ENCODE measurements around the gene SSH3.

DNA sequence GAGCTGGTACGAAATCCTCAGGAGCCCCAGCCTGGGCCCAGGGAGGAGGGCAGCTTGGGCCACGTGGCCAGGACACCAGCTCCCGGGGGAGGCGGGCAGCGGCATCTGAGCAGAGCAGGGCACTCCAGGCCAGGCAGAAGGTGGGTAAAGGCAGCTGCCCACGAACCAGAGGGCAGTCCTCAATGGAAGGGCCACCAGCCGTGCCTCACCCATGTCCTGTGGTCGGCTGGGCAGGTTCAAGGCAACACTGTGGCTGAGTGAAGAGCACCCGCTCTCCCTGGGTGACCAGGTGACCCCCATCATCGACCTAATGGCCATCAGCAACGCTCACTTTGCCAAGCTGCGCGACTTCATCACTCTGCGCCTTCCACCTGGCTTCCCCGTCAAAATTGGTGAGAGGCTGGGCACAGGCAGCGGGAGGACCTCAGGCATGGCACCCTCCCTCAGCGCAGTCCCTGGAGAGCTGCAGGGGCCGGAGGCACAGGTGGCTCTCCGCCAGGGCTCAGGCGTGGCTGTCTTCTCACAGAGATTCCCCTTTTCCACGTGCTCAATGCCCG lies 2.5 kb upstream of the SSH3 start:
- TF ChIP-seq, protein P1, sequence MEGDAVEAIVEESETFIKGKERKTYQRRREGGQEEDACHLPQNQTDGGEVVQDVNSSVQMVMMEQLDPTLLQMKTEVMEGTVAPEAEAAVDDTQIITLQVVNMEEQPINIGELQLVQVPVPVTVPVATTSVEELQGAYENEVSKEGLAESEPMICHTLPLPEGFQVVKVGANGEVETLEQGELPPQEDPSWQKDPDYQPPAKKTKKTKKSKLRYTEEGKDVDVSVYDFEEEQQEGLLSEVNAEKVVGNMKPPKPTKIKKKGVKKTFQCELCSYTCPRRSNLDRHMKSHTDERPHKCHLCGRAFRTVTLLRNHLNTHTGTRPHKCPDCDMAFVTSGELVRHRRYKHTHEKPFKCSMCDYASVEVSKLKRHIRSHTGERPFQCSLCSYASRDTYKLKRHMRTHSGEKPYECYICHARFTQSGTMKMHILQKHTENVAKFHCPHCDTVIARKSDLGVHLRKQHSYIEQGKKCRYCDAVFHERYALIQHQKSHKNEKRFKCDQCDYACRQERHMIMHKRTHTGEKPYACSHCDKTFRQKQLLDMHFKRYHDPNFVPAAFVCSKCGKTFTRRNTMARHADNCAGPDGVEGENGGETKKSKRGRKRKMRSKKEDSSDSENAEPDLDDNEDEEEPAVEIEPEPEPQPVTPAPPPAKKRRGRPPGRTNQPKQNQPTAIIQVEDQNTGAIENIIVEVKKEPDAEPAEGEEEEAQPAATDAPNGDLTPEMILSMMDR (IDR thresholded peaks at IDR 0.05), result no peak
- TF ChIP-seq POLR2A (IDR thresholded peaks at IDR 0.05), result no peak
